Measurements from ENCODE around the gene SSUH2.

SSUH2 gene

GRCh38 chr3:8618950-8619349 lies 25.6 kb downstream of the SSUH2 start:
- in situ Hi-C loops (cut with MboI; ENCODE audit: low sequenced_read_pairs) = no loop called here

GRCh38 chr3:8617921-8618320 lies 26.7 kb downstream of the SSUH2 start:
- in situ Hi-C loops (cut with MboI; ENCODE audit: low sequenced_read_pairs) = no loop called here

GRCh38 chr3:8610951-8611350 lies 33.6 kb downstream of the SSUH2 start:
- in situ Hi-C loops (cut with MboI; ENCODE audit: low sequenced_read_pairs) = no loop called here

DNA sequence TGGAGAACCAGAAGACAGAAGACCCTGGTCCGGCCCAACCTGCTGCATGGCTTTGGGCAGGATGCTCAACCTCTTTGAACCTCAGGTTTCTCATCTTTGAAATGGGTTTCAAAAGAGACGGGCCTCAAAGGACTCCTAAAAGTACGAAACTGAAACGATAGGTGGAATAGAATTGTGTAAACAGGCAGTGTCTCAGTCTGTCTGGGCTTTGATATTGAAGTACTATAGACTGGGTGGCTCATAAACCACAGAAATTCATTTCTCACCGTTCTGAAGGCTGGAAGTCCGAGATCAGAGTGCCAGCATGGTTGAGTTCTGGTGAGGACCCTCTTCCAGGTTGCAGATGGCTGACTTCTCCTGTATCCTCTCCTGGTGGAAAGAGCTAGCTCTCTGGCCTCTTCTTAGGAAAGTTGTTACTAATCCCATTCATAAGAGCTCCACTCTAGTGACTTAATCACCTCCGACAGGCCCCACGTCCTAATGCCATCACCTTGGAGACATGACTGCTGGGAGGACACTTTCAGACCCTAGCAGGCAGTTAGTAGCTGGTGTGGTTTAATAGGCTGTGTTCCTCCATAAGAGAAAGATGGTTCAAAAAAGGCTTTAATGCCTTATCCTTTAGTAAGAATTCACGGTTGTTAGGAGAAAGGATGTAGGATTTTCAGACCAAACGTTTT lies 35.7 kb downstream of the SSUH2 start:
- in situ Hi-C loops (cut with MboI; ENCODE audit: low sequenced_read_pairs) = no loop called here

GRCh38 chr3:8608041-8608790 lies 36.4 kb downstream of the SSUH2 start:
- in situ Hi-C loops (cut with MboI; ENCODE audit: low sequenced_read_pairs) = no loop called here

GRCh38 chr3:8607234-8608040 lies 37.2 kb downstream of the SSUH2 start:
- in situ Hi-C loops (cut with MboI; ENCODE audit: low sequenced_read_pairs) = no loop called here

DNA sequence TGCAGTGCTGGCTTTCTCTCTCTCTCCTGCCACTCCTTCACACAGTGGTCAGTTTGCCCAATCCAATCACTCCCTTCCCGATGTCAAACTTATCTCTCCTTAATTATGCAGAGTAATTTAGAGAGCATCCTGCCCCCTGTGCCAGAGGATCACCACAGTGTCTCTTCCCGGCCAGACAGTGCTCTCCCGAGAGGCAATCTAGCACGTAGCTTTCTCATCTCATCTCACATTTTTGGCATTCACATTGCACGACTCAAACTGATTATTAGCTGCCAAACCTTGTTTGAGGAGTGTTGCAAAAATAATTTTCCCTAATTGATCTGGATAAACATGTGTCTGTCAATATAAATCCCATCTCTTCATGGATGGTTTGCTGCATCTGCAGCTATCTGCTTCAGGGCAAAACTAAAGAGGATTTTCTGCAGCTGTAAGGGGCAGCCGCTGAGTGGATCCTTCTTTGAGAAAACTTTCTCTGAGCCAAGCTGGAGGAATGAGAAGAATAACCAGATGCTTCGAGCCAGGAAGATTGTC lies 37.8 kb downstream of the SSUH2 start:
- in situ Hi-C loops (cut with MboI; ENCODE audit: low sequenced_read_pairs) = no loop called here

- in situ Hi-C loops (cut with MboI; ENCODE audit: low sequenced_read_pairs) = no loop called here
Measured at GRCh38 chr3:8604988-8605387, 39.6 kb downstream of the SSUH2 start.

DNA sequence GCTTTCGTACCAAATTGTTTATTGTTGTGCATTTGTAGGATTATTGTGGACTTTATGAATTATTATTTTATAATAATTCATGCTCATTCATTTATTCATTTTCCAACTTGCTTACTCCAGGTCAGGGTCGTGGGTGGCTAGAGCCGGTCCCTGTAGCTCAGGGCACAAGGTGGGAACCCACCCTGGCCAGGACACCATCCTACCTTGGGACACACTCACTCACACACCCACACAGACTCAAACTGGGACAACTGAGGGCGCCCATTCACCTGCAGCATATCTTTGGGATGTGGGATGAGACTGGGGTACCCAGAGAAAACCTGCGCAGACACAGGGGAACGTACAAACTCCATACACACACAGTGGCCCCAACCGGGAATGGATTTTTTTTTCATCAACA lies 40.6 kb downstream of the SSUH2 start:
- in situ Hi-C loops (cut with MboI; ENCODE audit: low sequenced_read_pairs) = no loop called here

DNA sequence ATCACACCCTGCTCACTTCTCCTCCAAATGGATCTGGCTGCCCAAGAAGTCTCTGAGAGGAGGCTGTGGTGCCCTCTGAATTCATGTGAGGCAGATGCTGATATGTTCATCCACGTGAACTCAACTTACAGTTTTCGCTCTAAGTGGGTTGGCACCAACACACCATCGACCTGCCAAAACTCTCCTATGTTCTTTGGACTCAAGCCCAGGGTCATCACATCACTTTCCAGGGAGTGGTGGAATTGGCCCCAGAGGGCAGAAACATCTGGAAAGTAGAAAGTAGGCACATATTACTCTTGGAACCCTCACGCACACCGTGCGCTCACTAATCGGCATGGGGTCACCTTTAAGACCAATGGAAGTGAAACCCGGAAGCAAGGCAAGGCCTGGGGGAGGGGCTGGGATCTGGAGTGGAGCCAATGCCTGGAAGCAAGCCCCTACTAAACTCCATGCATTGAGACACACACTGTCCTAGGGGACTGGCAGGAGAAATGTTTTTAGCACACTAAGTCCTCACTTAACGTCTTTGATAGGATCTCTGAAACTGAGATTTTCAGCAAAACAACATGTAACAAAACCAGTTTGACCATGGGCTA lies 41.4 kb downstream of the SSUH2 start:
- in situ Hi-C loops (cut with MboI; ENCODE audit: low sequenced_read_pairs) = no loop called here

DNA sequence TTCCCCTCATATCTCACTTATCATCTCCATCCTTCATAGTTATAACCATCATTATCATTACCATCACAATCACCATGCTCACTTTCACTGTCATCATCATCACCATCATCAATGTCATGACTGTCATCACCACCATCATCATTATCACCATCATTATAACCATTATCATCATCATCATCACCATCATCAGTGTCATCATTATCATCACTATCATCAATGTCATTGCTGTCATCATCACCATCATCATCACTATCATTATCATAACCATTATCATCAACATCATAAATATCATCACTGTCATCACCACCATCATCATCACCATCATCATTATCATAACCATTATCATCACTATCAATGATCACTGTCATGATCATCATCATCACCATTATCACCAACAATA lies 44.1 kb downstream of the SSUH2 start:
- in situ Hi-C loops (cut with MboI; ENCODE audit: low sequenced_read_pairs) = no loop called here

DNA sequence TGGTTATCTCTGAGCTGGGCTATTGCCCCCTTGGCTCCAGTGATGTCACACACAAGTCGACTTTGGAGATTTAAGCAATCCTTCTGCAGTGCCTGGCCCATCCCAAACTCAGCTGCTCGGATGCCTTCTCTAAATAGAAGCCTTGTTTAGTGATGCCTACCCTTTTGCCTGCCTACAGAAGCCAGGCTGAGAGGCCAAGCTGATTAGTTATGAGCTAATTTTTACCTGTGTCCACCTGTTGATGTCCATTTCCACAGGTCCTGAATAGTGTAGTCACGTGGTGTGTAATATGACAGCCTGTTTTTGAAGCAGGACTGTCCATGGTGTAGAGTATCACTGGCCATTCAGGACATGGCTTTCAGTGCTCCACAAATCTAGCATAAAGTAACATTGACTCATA lies 45.5 kb downstream of the SSUH2 start:
- in situ Hi-C loops (cut with MboI; ENCODE audit: low sequenced_read_pairs) = no loop called here

DNA sequence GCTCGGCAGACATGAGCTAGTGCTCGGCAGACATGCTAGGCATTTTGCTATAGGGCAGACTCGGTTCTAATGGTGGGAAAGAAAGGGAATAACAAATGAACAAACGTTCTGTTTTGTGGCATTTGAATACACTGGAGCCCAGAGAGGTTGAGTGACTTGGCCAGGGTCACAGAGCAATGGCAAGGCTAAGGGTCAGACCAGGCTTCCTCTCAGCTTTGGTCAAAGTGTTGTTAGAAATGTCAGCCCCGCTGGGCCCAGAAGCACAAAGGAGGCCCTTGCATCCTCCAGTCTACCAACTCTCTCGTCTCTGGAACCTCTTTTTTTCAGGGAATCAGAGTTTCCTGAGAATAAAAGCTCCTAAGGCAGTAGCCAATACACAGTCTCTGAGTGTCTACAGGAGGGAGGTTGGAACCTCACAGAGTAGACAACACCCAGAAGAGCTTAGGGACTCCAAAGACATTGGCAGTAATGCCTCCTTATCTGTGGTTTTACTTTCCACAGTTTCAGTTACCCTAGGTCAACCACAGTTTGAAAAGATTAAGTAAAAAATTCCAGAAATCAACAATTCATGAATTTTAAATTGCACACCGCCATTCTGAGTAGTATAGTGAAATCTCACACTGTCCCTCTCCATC lies 47.3 kb downstream of the SSUH2 start:
- in situ Hi-C loops (cut with MboI; ENCODE audit: low sequenced_read_pairs) = no loop called here

- in situ Hi-C loops (cut with MboI; ENCODE audit: low sequenced_read_pairs) = no loop called here
Measured at GRCh38 chr3:8596321-8597218, 48.0 kb downstream of the SSUH2 start.

GRCh38 chr3:8595695-8596115 lies 48.9 kb downstream of the SSUH2 start:
- in situ Hi-C loops (cut with MboI; ENCODE audit: low sequenced_read_pairs) = no loop called here

- in situ Hi-C loops (cut with MboI; ENCODE audit: low sequenced_read_pairs) = no loop called here
Measured at GRCh38 chr3:8595252-8595651, 49.3 kb downstream of the SSUH2 start.

DNA sequence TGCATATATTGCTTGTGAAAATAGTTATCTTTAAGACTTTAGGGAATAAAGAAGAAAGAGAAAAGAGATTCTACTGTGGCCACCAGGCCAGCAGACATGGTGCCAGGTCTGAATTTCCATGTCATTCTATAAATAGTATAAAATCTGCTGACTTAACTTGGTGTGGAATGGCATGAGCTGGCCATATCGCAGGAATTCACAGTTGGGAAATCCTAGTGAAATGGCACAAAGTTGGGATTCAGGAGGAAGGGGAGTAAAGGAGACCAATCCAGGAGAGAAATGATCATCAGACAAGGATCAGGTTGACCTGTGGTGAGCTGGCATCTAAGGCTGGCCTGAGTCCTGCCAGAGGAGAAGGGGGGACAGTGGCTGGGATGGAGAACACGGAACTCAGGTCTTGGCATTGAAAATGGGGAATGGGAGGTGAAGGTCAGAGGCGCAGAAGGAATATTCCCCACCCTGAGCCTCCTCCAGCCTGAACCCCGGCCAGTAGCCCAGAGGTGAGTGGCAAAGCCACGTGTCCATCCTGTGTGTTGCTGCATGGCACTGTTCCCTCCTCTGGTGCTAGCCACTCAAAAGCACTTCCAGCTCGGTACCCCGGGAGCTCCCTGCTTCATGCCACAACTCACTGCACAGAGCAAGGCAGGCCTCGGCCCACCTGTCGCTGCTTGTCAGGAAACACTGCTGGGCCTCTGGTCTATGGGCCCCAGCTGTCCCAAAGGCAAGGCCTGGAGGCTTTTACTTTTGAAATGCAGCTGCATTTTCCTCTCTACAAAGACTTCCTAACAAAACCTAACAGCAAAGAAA lies 51.4 kb downstream of the SSUH2 start:
- in situ Hi-C loops (cut with MboI; ENCODE audit: low sequenced_read_pairs) = no loop called here

DNA sequence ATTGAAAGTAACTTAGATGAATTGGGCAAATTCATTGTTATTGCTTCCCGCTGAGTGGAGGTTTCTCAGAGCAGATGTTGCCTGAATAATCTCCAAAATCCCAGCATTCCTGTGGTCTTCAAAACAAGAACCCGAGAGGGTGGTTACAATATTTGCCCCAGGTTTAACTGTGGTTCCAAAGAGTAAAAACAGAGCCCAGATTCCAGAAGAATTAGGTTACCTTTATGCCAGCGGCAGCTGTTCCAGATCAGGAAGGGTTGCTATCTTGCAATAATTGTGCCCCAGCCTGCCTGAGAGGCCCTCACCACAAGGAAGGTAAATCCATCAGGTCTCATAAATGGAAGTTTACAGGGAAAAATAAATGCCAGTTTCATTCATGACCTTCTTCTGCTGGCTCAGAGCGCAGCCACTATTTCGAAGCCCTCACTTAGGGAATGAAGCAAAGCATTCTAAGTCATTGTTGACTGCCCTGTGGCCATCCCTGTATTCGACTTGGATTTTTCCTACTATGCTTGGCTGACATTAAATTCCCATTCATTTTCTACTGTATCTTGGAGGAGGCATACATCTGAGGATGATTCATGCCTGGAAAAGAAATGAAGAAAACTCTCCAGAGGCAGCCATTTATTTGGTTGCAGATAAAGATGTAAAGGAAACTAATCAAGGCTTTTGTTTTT lies 54.6 kb downstream of the SSUH2 start:
- in situ Hi-C loops (cut with MboI; ENCODE audit: low sequenced_read_pairs) = no loop called here

All from HL-60/S4 treated with retinoic acid at 250 ng/mL for 4 days and 3 days (cell line).